ENCODE data around the gene LIG1.

The LIG1 gene

DNA sequence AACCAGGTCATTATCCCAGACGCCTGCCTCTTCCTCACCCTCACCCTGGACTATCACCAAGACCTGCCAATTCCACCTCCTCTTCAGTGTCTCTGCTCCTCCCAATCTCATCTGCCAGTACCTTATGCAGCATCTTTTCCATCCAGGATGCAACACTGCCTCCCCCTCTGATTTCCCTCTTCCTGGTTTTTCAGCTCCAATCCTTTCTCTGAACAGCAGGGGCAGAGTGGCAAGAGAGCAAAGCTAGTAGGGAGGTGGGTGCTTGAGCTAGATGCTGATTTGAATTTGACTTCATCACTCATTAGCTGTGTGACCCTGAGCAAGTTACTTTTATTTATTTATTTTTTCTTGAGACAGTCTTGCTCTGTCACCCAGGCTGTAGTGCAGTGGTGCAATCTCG lies 100.7 kb downstream of the LIG1 start:
- DNase-seq, result no peak

Data from amniotic stem cell (primary cell).